Measurements from ENCODE around the gene TSEN54.

The TSEN54 gene

GRCh38 chr17:75488693-75489510, 27.4 kb upstream of the TSEN54 start:
- DNase-seq (ENCODE audit: low read depth), result no peak

GRCh38 chr17:75489511-75489955, 26.8 kb upstream of the TSEN54 start:
- no peak for DNase-seq (ENCODE audit: low read depth)

GRCh38 chr17:75490173-75490743, 26.1 kb upstream of the TSEN54 start:
- DNase-seq (ENCODE audit: low read depth), result no peak

- no peak for DNase-seq (ENCODE audit: low read depth)
Observed at GRCh38 chr17:75490953-75491649, 25.2 kb upstream of the TSEN54 start.

- no peak for DNase-seq (ENCODE audit: low read depth)
Observed at GRCh38 chr17:75491680-75492079, 24.6 kb upstream of the TSEN54 start.

GRCh38 chr17:75492555-75493168, 23.7 kb upstream of the TSEN54 start:
- DNase-seq (ENCODE audit: low read depth), result no peak

GRCh38 chr17:75493476-75494129, 22.7 kb upstream of the TSEN54 start:
- DNase-seq (ENCODE audit: low read depth), result no peak

GRCh38 chr17:75494326-75494877, 21.9 kb upstream of the TSEN54 start:
- no peak for DNase-seq (ENCODE audit: low read depth)

- no peak for DNase-seq (ENCODE audit: low read depth)
Observed at GRCh38 chr17:75496005-75496404, 20.3 kb upstream of the TSEN54 start.

GRCh38 chr17:75498039-75498725, 18.1 kb upstream of the TSEN54 start:
- no peak for DNase-seq (ENCODE audit: low read depth)

GRCh38 chr17:75498726-75499213, 17.6 kb upstream of the TSEN54 start:
- no peak for DNase-seq (ENCODE audit: low read depth)

GRCh38 chr17:75499313-75500022, 16.9 kb upstream of the TSEN54 start:
- no peak for DNase-seq (ENCODE audit: low read depth)

- DNase-seq (ENCODE audit: low read depth), result no peak
Observed at GRCh38 chr17:75500419-75501216, 15.7 kb upstream of the TSEN54 start.

GRCh38 chr17:75501378-75502071, 14.8 kb upstream of the TSEN54 start:
- no peak for DNase-seq (ENCODE audit: low read depth)

- DNase-seq (ENCODE audit: low read depth), result no peak
Observed at GRCh38 chr17:75502072-75502720, 14.1 kb upstream of the TSEN54 start.

GRCh38 chr17:75502721-75503329, 13.5 kb upstream of the TSEN54 start:
- DNase-seq (ENCODE audit: low read depth), result no peak

GRCh38 chr17:75503337-75503950, 12.9 kb upstream of the TSEN54 start:
- DNase-seq (ENCODE audit: low read depth), result no peak

Data from T-helper 22 cell (primary cell).